HG03159 (cell line): ENCODE measurements around the gene ZNF622.
"Not testable (repeated sequence)": the region's sequence is repeated elsewhere in the genome, so short reads cannot be mapped to it uniquely, and the experiment has no call there.

Source experiments
- ATAC-seq: cut with Tn5 transposase; IDR thresholded peaks from one replicate; pipeline ENCODE4 v1.9.1; 2021; ENCODE audit warnings: mild to moderate bottlenecking, moderate library complexity; ENCODE audit not compliant: unreplicated experiment

ZNF622 gene

GRCh38 chr5:16480821-16481538 lies 15.4 kb upstream of the ZNF622 start:
- ATAC-seq = no peak

GRCh38 chr5:16480144-16480543 lies 14.5 kb upstream of the ZNF622 start:
- ATAC-seq = no peak

GRCh38 chr5:16477541-16477940 lies 11.9 kb upstream of the ZNF622 start:
- ATAC-seq = no peak

GRCh38 chr5:16476417-16476816 lies 10.8 kb upstream of the ZNF622 start:
- not testable (repeated sequence) for ATAC-seq

GRCh38 chr5:16471387-16471786 lies 5.8 kb upstream of the ZNF622 start:
- no peak for ATAC-seq

GRCh38 chr5:16467363-16468219 lies 2.0 kb upstream of the ZNF622 start:
- peak; percentile 77 for ATAC-seq

- ATAC-seq = peak; percentile 0
Observed at GRCh38 chr5:16464664-16465543, 696 bp downstream of the ZNF622 start.

- no peak for ATAC-seq
Observed at GRCh38 chr5:16464231-16464630, 1.4 kb downstream of the ZNF622 start.

GRCh38 chr5:16461782-16462181 lies 3.8 kb downstream of the ZNF622 start:
- ATAC-seq = no peak

- no peak for ATAC-seq
Observed at GRCh38 chr5:16461026-16461425, 4.6 kb downstream of the ZNF622 start.

GRCh38 chr5:16459451-16459850 lies 6.1 kb downstream of the ZNF622 start:
- no peak for ATAC-seq

GRCh38 chr5:16457853-16458252 lies 7.7 kb downstream of the ZNF622 start:
- no peak for ATAC-seq

- ATAC-seq = no peak
Observed at GRCh38 chr5:16457451-16457850, 8.1 kb downstream of the ZNF622 start.

- peak; percentile 76 for ATAC-seq
Observed at GRCh38 chr5:16456103-16456832, 9.3 kb downstream of the ZNF622 start.

GRCh38 chr5:16455668-16456067 lies 9.9 kb downstream of the ZNF622 start:
- no peak for ATAC-seq

GRCh38 chr5:16454686-16455085 lies 10.9 kb downstream of the ZNF622 start:
- ATAC-seq = no peak

- no peak for ATAC-seq
Observed at GRCh38 chr5:16453609-16454008, 12.0 kb downstream of the ZNF622 start.

GRCh38 chr5:16450163-16450562 lies 15.4 kb downstream of the ZNF622 start:
- peak; percentile 60 for ATAC-seq

- ATAC-seq = no peak
Observed at GRCh38 chr5:16446993-16447392, 18.6 kb downstream of the ZNF622 start.

GRCh38 chr5:16437977-16438376 lies 27.6 kb downstream of the ZNF622 start:
- no peak for ATAC-seq
